GM20431 (cell line): ENCODE data around the gene PIEZO2.

Source experiments
- in situ Hi-C: fragments of 300-500 bp; cut with MseI, MboI; formaldehyde crosslinking; loops from one replicate; pipeline ENCODE4 v1.15.0; 2020; ENCODE audit warnings: low sequenced_read_pairs; ENCODE audit not compliant: unreplicated experiment

The PIEZO2 gene

DNA sequence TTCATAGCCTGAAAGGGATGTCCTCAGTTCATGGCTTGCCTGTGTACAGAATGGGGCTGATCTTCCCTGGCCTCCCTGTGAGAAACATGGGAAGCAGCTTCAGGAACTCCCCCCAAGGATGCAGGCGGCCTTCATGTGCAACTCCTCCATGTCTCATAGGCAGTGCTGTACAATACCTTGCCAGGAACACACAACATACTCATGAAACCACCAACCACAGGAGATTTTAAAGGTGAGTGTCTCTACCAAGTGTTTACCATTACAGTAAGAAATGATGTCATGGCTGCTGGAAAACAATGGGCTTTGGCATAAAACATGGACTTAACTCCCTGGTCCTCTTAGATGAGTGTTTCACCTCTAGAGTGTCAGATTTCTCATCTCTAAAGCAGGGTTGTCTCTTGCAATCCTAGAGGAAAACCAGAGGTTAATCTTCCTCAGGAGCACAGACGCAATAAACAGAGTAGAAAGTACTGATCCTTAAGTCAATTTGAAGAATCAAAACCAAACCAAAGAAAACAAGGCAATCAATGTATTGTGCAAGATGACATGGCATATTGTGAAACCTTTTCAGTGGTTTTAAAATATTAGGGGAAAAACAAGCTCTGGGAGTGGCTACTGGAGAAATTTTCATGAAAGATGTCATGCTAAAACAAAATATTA, 528.6 kb downstream of the PIEZO2 start:
- in situ Hi-C loops: loop anchor here (25.0 kb wide), 1 partner anchor 1617 kb away; no protein-coding TSS in a partner anchor
